Measurements from ENCODE around the gene MTG1. TPM values are rescaled to one million over a fixed set of nuclear protein-coding genes. Genes with fewer than 3 reads are reported as not detected.

MTG1 gene
- polyA plus RNA-seq, 1 donor (not counting 4 experiments of a cell fraction or from before 2014, with no cell fraction given), result 31.6 TPM

DNA sequence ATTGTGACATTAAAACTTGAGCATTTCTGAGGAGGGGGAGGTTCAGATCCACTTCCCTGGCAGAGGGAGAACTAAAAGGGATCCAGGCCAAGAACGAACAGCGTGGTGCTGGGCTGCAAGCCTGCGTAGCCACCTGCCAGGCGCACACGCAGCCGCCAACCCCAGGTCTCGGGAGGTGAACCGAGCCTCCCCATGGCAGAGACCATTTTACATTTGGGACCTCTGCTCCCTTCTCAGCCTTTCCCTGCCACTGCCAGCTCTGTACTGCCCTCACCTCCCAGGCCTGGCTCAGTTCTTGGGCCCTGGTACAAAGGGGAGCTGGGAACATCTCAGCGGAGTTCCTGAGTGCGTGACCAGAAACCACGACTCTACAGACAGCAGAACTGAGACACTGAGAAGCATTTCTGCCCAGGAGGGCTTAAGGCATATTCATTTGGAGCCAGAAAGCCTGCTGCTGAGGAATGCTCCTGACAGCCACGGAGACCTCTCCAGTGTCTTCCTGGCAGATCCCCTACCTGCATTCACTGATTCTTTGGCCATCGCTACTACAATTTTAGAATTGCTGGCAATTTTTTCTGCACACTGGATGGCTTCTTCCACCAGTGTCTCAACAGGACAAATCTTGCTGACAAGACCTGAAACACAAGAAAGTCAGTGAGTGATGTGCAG lies 28.4 kb upstream of the MTG1 start:
- Histone ChIP-seq H3K27me3 (ENCODE audit: control insufficient read depth, extremely low read depth, insufficient read depth, low read length) (no peaks in the 10 kb centered on the region), H3K27ac (ENCODE audit: control insufficient read depth, insufficient read depth, low read length) (no peak overlapping the region), H3K4me3 (ENCODE audit: control insufficient read depth in 2 of 3, extremely low read depth in 1 of 3, insufficient read depth in 2 of 3, low read depth in 1 of 3, low read length in 3 of 3) (no peak overlapping the region), H3K4me1 (ENCODE audit: control insufficient read depth, extremely low read depth, insufficient read depth, low read length) (peaks cover 5% of the 10 kb centered on the region), H3K9ac (ENCODE audit: control insufficient read depth, extremely low read depth, insufficient read depth, low read length) (no peak overlapping the region), H3K36me3 (ENCODE audit: control insufficient read depth in 2 of 2, extremely low read depth in 1 of 2, insufficient read depth in 2 of 2, low read length in 2 of 2) (peaks cover 27 to 33% of the 10 kb centered on the region in 2 experiments), H2AFZ (ENCODE audit: control insufficient read depth, low read length) (no peak overlapping the region), H3K4me2 (ENCODE audit: control insufficient read depth, extremely low read depth, insufficient read depth, low read depth, low read length) (peak overlapping the region; percentile 22), H3K9me3 (ENCODE audit: control insufficient read depth, low read depth, low read length) (no peaks in the 10 kb centered on the region), H3K9me1 (ENCODE audit: control insufficient read depth, extremely low read depth, insufficient read depth, low read length) (no peaks in the 10 kb centered on the region), H4K20me1 (ENCODE audit: control insufficient read depth, extremely low read depth, insufficient read depth, low read length) (no peaks in the 10 kb centered on the region), H3K79me2 (ENCODE audit: control insufficient read depth, insufficient read depth, low read length) (no peaks in the 10 kb centered on the region)
- TF ChIP-seq, protein P1, sequence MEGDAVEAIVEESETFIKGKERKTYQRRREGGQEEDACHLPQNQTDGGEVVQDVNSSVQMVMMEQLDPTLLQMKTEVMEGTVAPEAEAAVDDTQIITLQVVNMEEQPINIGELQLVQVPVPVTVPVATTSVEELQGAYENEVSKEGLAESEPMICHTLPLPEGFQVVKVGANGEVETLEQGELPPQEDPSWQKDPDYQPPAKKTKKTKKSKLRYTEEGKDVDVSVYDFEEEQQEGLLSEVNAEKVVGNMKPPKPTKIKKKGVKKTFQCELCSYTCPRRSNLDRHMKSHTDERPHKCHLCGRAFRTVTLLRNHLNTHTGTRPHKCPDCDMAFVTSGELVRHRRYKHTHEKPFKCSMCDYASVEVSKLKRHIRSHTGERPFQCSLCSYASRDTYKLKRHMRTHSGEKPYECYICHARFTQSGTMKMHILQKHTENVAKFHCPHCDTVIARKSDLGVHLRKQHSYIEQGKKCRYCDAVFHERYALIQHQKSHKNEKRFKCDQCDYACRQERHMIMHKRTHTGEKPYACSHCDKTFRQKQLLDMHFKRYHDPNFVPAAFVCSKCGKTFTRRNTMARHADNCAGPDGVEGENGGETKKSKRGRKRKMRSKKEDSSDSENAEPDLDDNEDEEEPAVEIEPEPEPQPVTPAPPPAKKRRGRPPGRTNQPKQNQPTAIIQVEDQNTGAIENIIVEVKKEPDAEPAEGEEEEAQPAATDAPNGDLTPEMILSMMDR (optimal IDR thresholded peaks at IDR 0.05 in 1 of 3, IDR thresholded peaks at IDR 0.05 in 1 of 3, conservative IDR thresholded peaks at IDR 0.05 in 1 of 3; ENCODE audit: extremely low read depth in 1 of 3, insufficient read depth in 2 of 3, low read length in 3 of 3), result no peak
- no peak for TF ChIP-seq EZH2 (IDR thresholded peaks at IDR 0.05; ENCODE audit: low read length)
- DNase-seq (ENCODE audit: low read depth, low spot score), result no peak
- dilution Hi-C loops (cut with MboI; ENCODE audit: extremely low pct_ligation_motif_present, low sequenced_read_pairs), result no loop called here
- no peak for FAIRE-seq

DNA sequence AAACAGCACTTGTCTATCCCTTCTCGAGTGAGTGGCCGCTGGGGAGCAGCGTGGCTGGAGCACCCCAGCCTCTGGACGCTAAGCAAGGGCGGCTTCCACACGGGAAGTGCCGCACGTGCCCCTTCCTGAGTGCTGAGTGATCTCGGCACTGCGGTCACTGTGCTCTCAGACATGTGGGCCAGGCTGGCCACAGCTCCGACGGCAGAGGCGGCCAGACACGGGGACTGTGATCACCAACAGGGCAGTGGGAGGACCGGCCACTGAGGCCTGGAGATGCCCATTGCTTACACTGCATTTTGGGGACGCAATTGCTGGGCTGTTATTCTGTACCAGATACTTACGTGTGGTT lies 27.9 kb upstream of the MTG1 start:
- Histone ChIP-seq H3K27me3 (ENCODE audit: control insufficient read depth, extremely low read depth, insufficient read depth, low read length) (no peaks in the 10 kb centered on the region), H3K9ac (ENCODE audit: control insufficient read depth, extremely low read depth, insufficient read depth, low read length) (no peak overlapping the region), H3K9me3 (ENCODE audit: control insufficient read depth, low read depth, low read length) (no peaks in the 10 kb centered on the region), H3K27ac (ENCODE audit: control insufficient read depth, insufficient read depth, low read length) (no peak overlapping the region), H3K79me2 (ENCODE audit: control insufficient read depth, insufficient read depth, low read length) (no peaks in the 10 kb centered on the region), H4K20me1 (ENCODE audit: control insufficient read depth, extremely low read depth, insufficient read depth, low read length) (no peaks in the 10 kb centered on the region), H3K9me1 (ENCODE audit: control insufficient read depth, extremely low read depth, insufficient read depth, low read length) (no peaks in the 10 kb centered on the region), H3K4me1 (ENCODE audit: control insufficient read depth, extremely low read depth, insufficient read depth, low read length) (peaks cover 5% of the 10 kb centered on the region), H3K4me2 (ENCODE audit: control insufficient read depth, extremely low read depth, insufficient read depth, low read depth, low read length) (no peak overlapping the region), H3K36me3 (ENCODE audit: control insufficient read depth in 2 of 2, extremely low read depth in 1 of 2, insufficient read depth in 2 of 2, low read length in 2 of 2) (peaks cover 27 to 34% of the 10 kb centered on the region in 2 experiments), H2AFZ (ENCODE audit: control insufficient read depth, low read length) (no peak overlapping the region), H3K4me3 (ENCODE audit: control insufficient read depth in 2 of 3, extremely low read depth in 1 of 3, insufficient read depth in 2 of 3, low read depth in 1 of 3, low read length in 3 of 3) (no peak overlapping the region)
- TF ChIP-seq, protein P1 (optimal IDR thresholded peaks at IDR 0.05 in 1 of 3, IDR thresholded peaks at IDR 0.05 in 1 of 3, conservative IDR thresholded peaks at IDR 0.05 in 1 of 3; ENCODE audit: extremely low read depth in 1 of 3, insufficient read depth in 2 of 3, low read length in 3 of 3), result no peak
- no peak for TF ChIP-seq EZH2 (IDR thresholded peaks at IDR 0.05; ENCODE audit: low read length)
- DNase-seq (ENCODE audit: low read depth, low spot score) (no peak), FAIRE-seq (no peak)
- dilution Hi-C loops (cut with MboI; ENCODE audit: extremely low pct_ligation_motif_present, low sequenced_read_pairs), result no loop called here

Measured in keratinocyte (primary cell).